NCI-H2227 treated with DMSO at 0.1 percent for 48 hours (cell line): ENCODE measurements around the gene PDE6G.

Experiments
- DNase-seq: peaks from one replicate; lab custom pipeline; 2025; lab: John Stamatoyannopoulos, UW

PDE6G gene

GRCh38 chr17:81656118-81656743 lies at the start of gene PDE6G:
PDE6G (minus strand) TSS chr17:81656542; CDS start chr17:81653305, 3,237 bp downstream.
- no peak for DNase-seq

- DNase-seq = no peak
These were observed 49.3 kb upstream of the PDE6G start for GRCh38 chr17:81705518-81706231.

GRCh38 chr17:81703747-81704654 lies 47.7 kb upstream of the PDE6G start:
- DNase-seq = no peak

GRCh38 chr17:81702934-81703746 lies 46.8 kb upstream of the PDE6G start, which contains the start of gene MRPL12:
MRPL12 (plus strand) TSS chr17:81703367; CDS start chr17:81703502, 135 bp downstream.
- DNase-seq = peak; percentile 91

- DNase-seq = no peak
These were observed 45.1 kb upstream of the PDE6G start for GRCh38 chr17:81701288-81702071.

- no peak for DNase-seq
These were observed 44.3 kb upstream of the PDE6G start for GRCh38 chr17:81700353-81701287.

GRCh38 chr17:81697261-81698044 lies 41.1 kb upstream of the PDE6G start:
- DNase-seq = no peak

GRCh38 chr17:81696218-81696941 lies 40.0 kb upstream of the PDE6G start:
- DNase-seq = no peak

GRCh38 chr17:81695801-81696200 lies 39.5 kb upstream of the PDE6G start:
- DNase-seq = no peak

- no peak for DNase-seq
These were observed 38.9 kb upstream of the PDE6G start for GRCh38 chr17:81695211-81695610.

- no peak for DNase-seq
These were observed 38.5 kb upstream of the PDE6G start for GRCh38 chr17:81694810-81695209.

- no peak for DNase-seq
These were observed 37.3 kb upstream of the PDE6G start for GRCh38 chr17:81693509-81694210.

GRCh38 chr17:81691608-81692007 lies 35.3 kb upstream of the PDE6G start:
- no peak for DNase-seq

GRCh38 chr17:81691196-81691595 lies 34.9 kb upstream of the PDE6G start:
- DNase-seq = no peak

- no peak for DNase-seq
These were observed 34.2 kb upstream of the PDE6G start for GRCh38 chr17:81690549-81690948.

- no peak for DNase-seq
These were observed 33.7 kb upstream of the PDE6G start for GRCh38 chr17:81690066-81690465.

GRCh38 chr17:81688616-81689015 lies 32.3 kb upstream of the PDE6G start:
- no peak for DNase-seq
